C4-2B (cell line): Measurements from ENCODE around the gene AHRR.
"Not testable (repeated sequence)": the region's sequence is repeated elsewhere in the genome, so short reads cannot be mapped to it uniquely, and the experiment has no call there.

Experiments used
- CTCF ChIP-seq: fragments of 450-650 bp; conservative IDR thresholded peaks from 2 replicates; pipeline ENCODE4 v1.5.1; 2017; ENCODE audit warnings: mild to moderate bottlenecking
- ZFX ChIP-seq: fragments of 450-650 bp; IDR thresholded peaks from 2 replicates; pipeline ENCODE4 v1.6.1; 2017

GRCh38 chr5:296207-296606 is 25.3 kb upstream of the AHRR start:
- not testable (repeated sequence) for TF ChIP-seq CTCF, ZFX
